Ovary (tissue), 3 donors: Measurements from ENCODE around the gene CACNA1C.

Source experiments
- CTCF ChIP-seq, 3 donors: fragments of 450-650 bp in 2 of 3; fragments of 200-600 bp in 1 of 3; IDR thresholded peaks; one replicate each; pipeline versions ENCODE4 v1.5.1 to v1.8.0; 2016 to 2022; ENCODE audit warnings: antibody characterized with exemption in 3 of 3, mild to moderate bottlenecking in 1 of 3
- EP300 ChIP-seq: sonication (generic); formaldehyde crosslinking; IDR thresholded peaks from one replicate; pipeline ENCODE4 v1.6.1; 2017; ENCODE audit warnings: antibody characterized with exemption
- POLR2A ChIP-seq: fragments of 450-650 bp; IDR thresholded peaks from one replicate; pipeline ENCODE4 v1.6.1; 2017; ENCODE audit warnings: antibody characterized with exemption, mild to moderate bottlenecking, moderate library complexity
- donor health status: DM: no; HTN: no; CAD: no.

GRCh38 chr12:2586156-2587038, 533.6 kb downstream of the CACNA1C start:
- TF ChIP-seq EP300 (no peak), POLR2A (no peak), CTCF (IDR thresholded peaks at IDR 0.05) (no peak)
